SK-N-SH (cell line): ENCODE measurements around the gene SND1. TPM values are rescaled to one million over a fixed set of nuclear protein-coding genes. Genes with fewer than 3 reads are reported as not detected.

Source experiments
- CTCF ChIA-PET: fragments of 300-600, 350-600 bp; formaldehyde crosslinking; extraction: SDS; loops from one replicate; lab custom pipeline; 2021; lab: Yijun Ruan, JAX
- POLR2A ChIA-PET: fragments of 350-600 bp; sonication (Branson Sonifier 250); formaldehyde crosslinking; extraction: SDS; loops from one replicate; lab custom pipeline; 2020; ENCODE audit warnings: antibody characterized with exemption, inconsistent platforms; lab: Yijun Ruan, JAX
- DNase-seq: peaks from one replicate; pipeline ENCODE4 v3.0.0; 2012
- H2AFZ ChIP-seq: fragments of 200-600 bp; sonication (generic); 2 replicates; pipeline ENCODE4 v1.8.1; 2016; ENCODE audit warnings: antibody characterized with exemption, mild to moderate bottlenecking, low read depth
- H3F3A ChIP-seq: fragments of 200-600 bp; sonication (generic); replicated peaks from 2 replicates; pipeline ENCODE3; 2016; ENCODE audit warnings: antibody characterized with exemption, mild to moderate bottlenecking; ENCODE audit not compliant: insufficient read depth
- H3K27ac ChIP-seq, 2 experiments: fragments of 200-500 bp in 1 of 2; fragments of 200-600 bp in 1 of 2; sonication (Bioruptor generic) in 1 of 2; sonication (generic), shearing (Covaris generic) in 1 of 2; 2 replicates each; pipeline versions ENCODE4 v1.5.1 to v1.6.1; 2014 to 2016; ENCODE audit warnings: low read depth in 2 of 2, inconsistent platforms in 1 of 2, low read length in 1 of 2, mild to moderate bottlenecking in 1 of 2, mixed read lengths in 1 of 2
- H3K27me3 ChIP-seq: fragments of 200-600 bp; sonication (generic), shearing (Covaris generic); 2 replicates; pipeline ENCODE4 v1.6.1; 2016; ENCODE audit warnings: mixed run types; ENCODE audit not compliant: insufficient read depth
- H3K36me3 ChIP-seq, 2 experiments: fragments of 200-500 bp in 1 of 2; fragments of 200-600 bp in 1 of 2; sonication (Bioruptor generic) in 1 of 2; sonication (generic) in 1 of 2; replicated peaks in 1 of 2; 2 replicates each; pipeline versions ENCODE3 to v1.5.1; 2014 to 2016; ENCODE audit warnings: low read length in 1 of 2, mild to moderate bottlenecking in 1 of 2; ENCODE audit not compliant: insufficient read depth in 2 of 2, control insufficient read depth in 1 of 2
- H3K4me1 ChIP-seq, 2 experiments: fragments of 200-500 bp in 1 of 2; fragments of 200-600 bp in 1 of 2; sonication (Bioruptor generic) in 1 of 2; sonication (generic), shearing (Covaris generic) in 1 of 2; 2 replicates each; pipeline versions ENCODE4 v1.5.1 to v1.6.1; 2014 to 2016; ENCODE audit warnings: low read depth in 1 of 2, low read length in 1 of 2, mixed run types in 1 of 2; ENCODE audit not compliant: insufficient read depth in 2 of 2, control insufficient read depth in 1 of 2
- H3K4me2 ChIP-seq: fragments of 200-600 bp; sonication (generic), shearing (Covaris generic); 2 replicates; pipeline ENCODE4 v1.6.1; 2017; ENCODE audit warnings: mixed run types
- H3K4me3 ChIP-seq, 2 experiments: fragments of 200-500 bp in 1 of 2; fragments of 200-600 bp in 1 of 2; sonication (Bioruptor generic) in 1 of 2; sonication (generic), shearing (Covaris generic) in 1 of 2; 2 replicates each; pipeline versions ENCODE4 v1.5.1 to v1.8.1; 2014 to 2016; ENCODE audit warnings: low read depth in 2 of 2, inconsistent platforms in 1 of 2, low read length in 1 of 2, mild to moderate bottlenecking in 1 of 2, mixed read lengths in 1 of 2, moderate library complexity in 1 of 2
- H3K79me2 ChIP-seq: fragments of 200-600 bp; sonication (generic); 2 replicates; pipeline ENCODE4 v1.8.1; 2017; ENCODE audit warnings: mild to moderate bottlenecking; ENCODE audit not compliant: insufficient read depth
- H3K9ac ChIP-seq: fragments of 200-600 bp; sonication (generic); 2 replicates; pipeline ENCODE4 v1.6.1; 2017; ENCODE audit warnings: mixed run types
- H3K9me2 ChIP-seq: fragments of 200-600 bp; sonication (generic); 2 replicates; pipeline ENCODE4 v1.6.1; 2017; ENCODE audit warnings: mixed run types
- H3K9me3 ChIP-seq: fragments of 200-600 bp; sonication (generic); 2 replicates; pipeline ENCODE4 v1.6.1; 2017; ENCODE audit warnings: mixed run types, mild to moderate bottlenecking, moderate library complexity
- H4K20me1 ChIP-seq: fragments of 200-600 bp; sonication (generic); 2 replicates; pipeline ENCODE4 v1.6.1; 2017; ENCODE audit warnings: mild to moderate bottlenecking, mixed run types; ENCODE audit not compliant: insufficient read depth
- CTCF ChIP-seq: fragments of 200-600 bp; sonication (generic); IDR thresholded peaks from 2 replicates; pipeline ENCODE4 v1.6.1; 2017; ENCODE audit warnings: antibody characterized with exemption, mild to moderate bottlenecking, moderate library complexity
- ELF1 ChIP-seq: IDR thresholded peaks from 2 replicates; pipeline ENCODE4 v1.4.0; 2012
- FOSL2 ChIP-seq: IDR thresholded peaks from 2 replicates; pipeline ENCODE4 v1.4.0; 2012; ENCODE audit warnings: low read depth, mild to moderate bottlenecking, moderate library complexity, borderline replicate concordance
- GABPA ChIP-seq: IDR thresholded peaks from 2 replicates; pipeline ENCODE4 v1.4.0; 2012; ENCODE audit warnings: low read depth, mild to moderate bottlenecking
- JUND ChIP-seq: IDR thresholded peaks from 2 replicates; pipeline ENCODE4 v1.4.0; 2012
- MEF2A ChIP-seq: IDR thresholded peaks from 2 replicates; pipeline ENCODE4 v1.4.0; 2012; ENCODE audit warnings: low read depth, borderline replicate concordance
- MXI1 ChIP-seq: IDR thresholded peaks from 2 replicates; pipeline ENCODE4 v1.6.1; 2012; ENCODE audit warnings: mild to moderate bottlenecking, low read depth, low read length, improper control_type of control experiment
- NFIC ChIP-seq: IDR thresholded peaks from 2 replicates; pipeline ENCODE4 v1.4.0; 2012; ENCODE audit warnings: borderline replicate concordance
- NRF1 ChIP-seq: IDR thresholded peaks from 2 replicates; pipeline ENCODE4 v1.6.1; 2012; ENCODE audit warnings: low read depth, mild to moderate bottlenecking, low read length
- RAD21 ChIP-seq: IDR thresholded peaks from 2 replicates; pipeline ENCODE4 v1.6.1; 2012; ENCODE audit warnings: mild to moderate bottlenecking, low read length
- SMC3 ChIP-seq: IDR thresholded peaks from 2 replicates; pipeline ENCODE4 v1.6.1; 2012; ENCODE audit warnings: low read depth, low read length, improper control_type of control experiment
- TCF12 ChIP-seq: IDR thresholded peaks from 2 replicates; pipeline ENCODE4 v1.4.0; 2012
- USF2 ChIP-seq: fragments of 150-350 bp; IDR thresholded peaks from 2 replicates; pipeline ENCODE4 v1.6.1; 2017; ENCODE audit warnings: antibody characterized with exemption, low read length, low read depth, borderline replicate concordance
- YY1 ChIP-seq: IDR thresholded peaks from 2 replicates; pipeline ENCODE4 v1.4.0; 2012; ENCODE audit warnings: low read depth, mild to moderate bottlenecking
- WGBS: methylation state at CpG from one replicate; pipeline ENCODE4 v1.1.6; 2017; ENCODE audit warnings: low lambda C conversion rate; 5-methylcytosine and 5-hydroxymethylcytosine counted together
- polyA plus RNA-seq, 3 experiments: library from polyadenylated mRNA; depleted of rRNA; stranded (reverse); fragments of >200 nt; gene quantifications; 2 replicates each; pipeline ENCODE4 v1.2.3, GENCODE V29; 2012
- TF ChIP-seq, protein P1 (sequence below): IDR thresholded peaks from 2 replicates; pipeline ENCODE4; 2012

The SND1 gene
- polyA plus RNA-seq, 1 of the 3 experiments (the other 2 are of a cell fraction), result 165 TPM

DNA sequence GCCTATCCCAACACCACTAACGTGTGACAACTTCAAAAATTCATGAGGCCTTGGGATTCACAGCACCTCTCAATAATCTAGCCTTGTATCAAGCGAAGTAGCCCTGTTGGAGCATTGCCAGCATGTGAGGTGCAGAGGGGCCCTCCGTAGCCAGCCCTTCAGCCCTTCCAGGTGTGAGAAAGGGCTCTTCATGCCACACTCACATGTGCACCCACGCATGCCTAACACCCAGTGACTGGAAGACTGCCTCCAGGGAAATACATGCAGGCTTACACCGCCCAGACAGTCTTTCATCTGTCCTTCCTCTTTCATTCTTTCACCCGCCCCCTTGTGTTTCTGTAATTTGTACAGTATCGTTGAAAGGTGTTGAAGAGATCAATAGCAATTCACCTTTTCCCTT is 353.1 kb downstream of the SND1 start:
- H3K79me2 ChIP-seq, result no peaks in the 10 kb centered on the region
- H3K4me1 ChIP-seq, result peaks cover 0 to 12% of the 10 kb centered on the region in 2 experiments; a peak in 1 of 4 replicates
- peaks cover 4 to 26% of the 10 kb centered on the region in 2 experiments for H3K36me3 ChIP-seq
- TF ChIP-seq USF2, result no peak
- no peak for TF ChIP-seq NFIC
- TF ChIP-seq FOSL2, result no peak
- TF ChIP-seq TCF12, result no peak
- TF ChIP-seq SMC3, result no peak
- no peak for TF ChIP-seq JUND
- no peak for TF ChIP-seq NRF1
- TF ChIP-seq MEF2A, result no peak
- TF ChIP-seq, all 33 proteins: peak for 0
- no peak overlapping the region for H3K27ac ChIP-seq
- no peaks in the 10 kb centered on the region for H3K27me3 ChIP-seq
- peaks cover 3% of the 10 kb centered on the region for H4K20me1 ChIP-seq
- H3K9me3 ChIP-seq, result no peaks in the 10 kb centered on the region
- H3K9me2 ChIP-seq, result no peaks in the 10 kb centered on the region
- no peak overlapping the region for H2AFZ ChIP-seq
- ChIA-PET POLR2A (no interaction called here), CTCF (interaction anchor here (0.5 to 2.9 kb wide), 8 partner anchors 9 to 297 kb away, joined by 3 to 11 read pairs (median 4); partner anchors contain the start of gene LRRC4)
- no peaks in the 10 kb centered on the region for H3F3A ChIP-seq
- no peak overlapping the region for H3K4me2 ChIP-seq
- no peak overlapping the region for H3K4me3 ChIP-seq
- DNase-seq, result no peak
- WGBS, result 90% methylated on average over 7 of the region's 7 CpGs
- H3K9ac ChIP-seq, result no peak overlapping the region

DNA sequence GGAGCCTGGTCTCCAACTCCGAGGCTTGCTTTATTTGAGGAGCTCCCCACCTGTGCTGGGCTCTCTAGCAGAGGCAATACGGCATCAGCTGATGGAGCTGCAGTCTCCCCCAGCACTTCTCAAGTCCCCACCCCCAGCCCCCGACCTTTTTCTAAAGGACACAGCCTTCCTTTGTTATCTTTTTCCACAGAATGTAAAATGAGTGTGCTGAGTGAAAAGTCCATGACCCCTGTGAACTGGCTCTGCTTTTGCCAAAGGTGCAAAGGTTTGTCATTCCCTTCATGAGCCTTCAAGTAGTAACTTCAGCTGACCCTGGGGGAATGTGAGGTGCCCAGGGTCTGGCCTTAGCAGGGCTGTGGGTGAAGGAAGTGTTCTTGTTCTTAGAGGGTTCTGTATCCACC is 353.8 kb downstream of the SND1 start:
- WGBS, result 85% methylated on average over 3 of the region's 3 CpGs
- no peak for TF ChIP-seq MXI1
- no peak for TF ChIP-seq ELF1
- no peak for TF ChIP-seq GABPA
- no peak for TF ChIP-seq JUND
- no peak for TF ChIP-seq SMC3
- no peak for TF ChIP-seq CTCF
- no peak for TF ChIP-seq TCF12
- no peak for TF ChIP-seq RAD21
- TF ChIP-seq, protein P1, sequence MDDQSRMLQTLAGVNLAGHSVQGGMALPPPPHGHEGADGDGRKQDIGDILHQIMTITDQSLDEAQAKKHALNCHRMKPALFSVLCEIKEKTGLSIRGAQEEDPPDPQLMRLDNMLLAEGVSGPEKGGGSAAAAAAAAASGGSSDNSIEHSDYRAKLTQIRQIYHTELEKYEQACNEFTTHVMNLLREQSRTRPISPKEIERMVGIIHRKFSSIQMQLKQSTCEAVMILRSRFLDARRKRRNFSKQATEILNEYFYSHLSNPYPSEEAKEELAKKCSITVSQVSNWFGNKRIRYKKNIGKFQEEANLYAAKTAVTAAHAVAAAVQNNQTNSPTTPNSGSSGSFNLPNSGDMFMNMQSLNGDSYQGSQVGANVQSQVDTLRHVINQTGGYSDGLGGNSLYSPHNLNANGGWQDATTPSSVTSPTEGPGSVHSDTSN, result no peak
- TF ChIP-seq YY1, result no peak
- TF ChIP-seq NRF1, result no peak
- no peak overlapping the region for H3K4me2 ChIP-seq
- no peak overlapping the region for H3K9ac ChIP-seq
- H3K4me3 ChIP-seq, result no peak overlapping the region
- DNase-seq, result no peak
- ChIA-PET CTCF (interaction anchor here (0.5 to 2.9 kb wide), 8 partner anchors 9 to 297 kb away, joined by 3 to 11 read pairs (median 5); partner anchors contain the start of gene LRRC4), POLR2A (no interaction called here)
- H3K36me3 ChIP-seq, result peaks cover under 1 to 29% of the 10 kb centered on the region in 2 experiments
- no peak overlapping the region for H2AFZ ChIP-seq
- peaks cover 0 to 12% of the 10 kb centered on the region in 2 experiments; a peak in 1 of 4 replicates for H3K4me1 ChIP-seq
- H3K9me3 ChIP-seq, result no peaks in the 10 kb centered on the region
- H4K20me1 ChIP-seq, result peaks cover 3% of the 10 kb centered on the region; the same call in 1 of the 2 replicates
- H3F3A ChIP-seq, result no peaks in the 10 kb centered on the region
- H3K9me2 ChIP-seq, result no peaks in the 10 kb centered on the region
- H3K27ac ChIP-seq, result no peak overlapping the region
- no peaks in the 10 kb centered on the region for H3K79me2 ChIP-seq
- H3K27me3 ChIP-seq, result no peaks in the 10 kb centered on the region
